Measurements from ENCODE around the gene PEPD. TPM values are rescaled to one million over a fixed set of nuclear protein-coding genes. Genes with fewer than 3 reads are reported as not detected.

The PEPD gene
- total and polyA plus RNA-seq, 4 donors = 48.2 to 186 (median 55.5) TPM

GRCh38 chr19:33388231-33388724 lies 133.3 kb downstream of the PEPD start:
- no peak overlapping the region for H3K4me3 ChIP-seq (ENCODE audit: low read length in 2 of 2)
- no peaks in the 10 kb centered on the region for H3K4me1 ChIP-seq (ENCODE audit: control insufficient read depth in 1 of 2, insufficient read depth in 2 of 2, low read length in 2 of 2)

GRCh38 chr19:33387351-33388230 lies 134.0 kb downstream of the PEPD start:
- Histone ChIP-seq H3K27me3 (ENCODE audit: control insufficient read depth in 1 of 2, insufficient read depth in 2 of 2, low read length in 1 of 2) (no peaks in the 10 kb centered on the region), H3K36me3 (ENCODE audit: control insufficient read depth in 1 of 2, insufficient read depth in 2 of 2, low read length in 1 of 2) (no peaks in the 10 kb centered on the region), H3K27ac (ENCODE audit: low read depth in 1 of 2, low read length in 2 of 2) (no peak overlapping the region), H3K4me1 (ENCODE audit: control insufficient read depth in 1 of 2, insufficient read depth in 2 of 2, low read length in 2 of 2) (no peaks in the 10 kb centered on the region), H3K9me3 (ENCODE audit: control insufficient read depth, low read length) (no peaks in the 10 kb centered on the region), H3K4me3 (ENCODE audit: low read length in 2 of 2) (no peak overlapping the region)
- DNase-seq (peak in 1 of 2 donors; percentile 70), ATAC-seq (ENCODE audit: low FRiP score) (no peak)
- 95 to 96% methylated on average over 39 of the region's 39 CpGs for WGBS, 2 donors
- intact Hi-C loops (cut with DNase I) = no loop called here

More at GRCh38 chr19:33388231-33388724, 133.3 kb downstream of the PEPD start:
- DNase-seq (peak; percentile 65 to 76), ATAC-seq (ENCODE audit: low FRiP score) (peak; percentile 27)
- Histone ChIP-seq H3K36me3 (ENCODE audit: control insufficient read depth in 1 of 2, insufficient read depth in 2 of 2, low read length in 1 of 2) (no peaks in the 10 kb centered on the region), H3K9me3 (ENCODE audit: control insufficient read depth, low read length) (no peaks in the 10 kb centered on the region), H3K27ac (ENCODE audit: low read depth in 1 of 2, low read length in 2 of 2) (no peak overlapping the region), H3K27me3 (ENCODE audit: control insufficient read depth in 1 of 2, insufficient read depth in 2 of 2, low read length in 1 of 2) (no peaks in the 10 kb centered on the region)
- intact Hi-C loops (cut with DNase I) = no loop called here
- WGBS, 2 donors = 8 to 14% methylated on average over 13 of the region's 13 CpGs

- 88 to 89% methylated on average over 15 of the region's 15 CpGs for WGBS, 2 donors
- Histone ChIP-seq H3K27me3 (ENCODE audit: control insufficient read depth in 1 of 2, insufficient read depth in 2 of 2, low read length in 1 of 2) (no peaks in the 10 kb centered on the region), H3K9me3 (ENCODE audit: control insufficient read depth, low read length) (no peaks in the 10 kb centered on the region), H3K4me1 (ENCODE audit: control insufficient read depth in 1 of 2, insufficient read depth in 2 of 2, low read length in 2 of 2) (no peaks in the 10 kb centered on the region), H3K27ac (ENCODE audit: low read depth in 1 of 2, low read length in 2 of 2) (no peak overlapping the region), H3K36me3 (ENCODE audit: control insufficient read depth in 1 of 2, insufficient read depth in 2 of 2, low read length in 1 of 2) (no peaks in the 10 kb centered on the region), H3K4me3 (ENCODE audit: low read length in 2 of 2) (no peak overlapping the region)
- peak in 1 of 2 donors; percentile 57 for DNase-seq
- intact Hi-C loops (cut with DNase I) = no loop called here
- ATAC-seq (ENCODE audit: low FRiP score) = no peak
Measured at GRCh38 chr19:33386361-33386858, 135.2 kb downstream of the PEPD start.

- H3K27me3 ChIP-seq (ENCODE audit: control insufficient read depth in 1 of 2, insufficient read depth in 2 of 2, low read length in 1 of 2) = no peaks in the 10 kb centered on the region
Measured at GRCh38 chr19:33385956-33386355, 135.6 kb downstream of the PEPD start.

GRCh38 chr19:33384983-33385382 lies 136.6 kb downstream of the PEPD start:
- 97 to 98% methylated on average over 8 of the region's 8 CpGs for WGBS, 2 donors
- Histone ChIP-seq H3K36me3 (ENCODE audit: control insufficient read depth in 1 of 2, insufficient read depth in 2 of 2, low read length in 1 of 2) (peaks cover 0 to 2% of the 10 kb centered on the region in 2 donors), H3K4me1 (ENCODE audit: control insufficient read depth in 1 of 2, insufficient read depth in 2 of 2, low read length in 2 of 2) (no peaks in the 10 kb centered on the region), H3K9me3 (ENCODE audit: control insufficient read depth, low read length) (no peaks in the 10 kb centered on the region), H3K4me3 (ENCODE audit: low read length in 2 of 2) (no peak overlapping the region), H3K27ac (ENCODE audit: low read depth in 1 of 2, low read length in 2 of 2) (no peak overlapping the region), H3K27me3 (ENCODE audit: control insufficient read depth in 1 of 2, insufficient read depth in 2 of 2, low read length in 1 of 2) (no peaks in the 10 kb centered on the region)
- intact Hi-C loops (cut with DNase I) = no loop called here
- DNase-seq (no peak), ATAC-seq (ENCODE audit: low FRiP score) (no peak)

More at GRCh38 chr19:33385956-33386355, 135.6 kb downstream of the PEPD start:
- no peak overlapping the region for H3K27ac ChIP-seq (ENCODE audit: low read depth in 1 of 2, low read length in 2 of 2)
- no peaks in the 10 kb centered on the region for H3K4me1 ChIP-seq (ENCODE audit: control insufficient read depth in 1 of 2, insufficient read depth in 2 of 2, low read length in 2 of 2)
- no peak for ATAC-seq (ENCODE audit: low FRiP score)
- WGBS, 2 donors = 64 to 65% methylated on average over 6 of the region's 6 CpGs
- intact Hi-C loops (cut with DNase I) = no loop called here
- H3K36me3 ChIP-seq (ENCODE audit: control insufficient read depth in 1 of 2, insufficient read depth in 2 of 2, low read length in 1 of 2) = peaks cover 0 to 2% of the 10 kb centered on the region in 2 donors
- DNase-seq = peak in 1 of 2 donors; percentile 69
- H3K9me3 ChIP-seq (ENCODE audit: control insufficient read depth, low read length) = no peaks in the 10 kb centered on the region
- H3K4me3 ChIP-seq (ENCODE audit: low read length in 2 of 2) = no peak overlapping the region

GRCh38 chr19:33383720-33384292 lies 137.8 kb downstream of the PEPD start:
- no peak for ATAC-seq (ENCODE audit: low FRiP score)
- Histone ChIP-seq H3K4me1 (ENCODE audit: control insufficient read depth in 1 of 2, insufficient read depth in 2 of 2, low read length in 2 of 2) (no peaks in the 10 kb centered on the region), H3K4me3 (ENCODE audit: low read length in 2 of 2) (no peak overlapping the region), H3K36me3 (ENCODE audit: control insufficient read depth in 1 of 2, insufficient read depth in 2 of 2, low read length in 1 of 2) (peaks cover 0 to 5% of the 10 kb centered on the region in 2 donors), H3K27ac (ENCODE audit: low read depth in 1 of 2, low read length in 2 of 2) (no peak overlapping the region), H3K9me3 (ENCODE audit: control insufficient read depth, low read length) (no peaks in the 10 kb centered on the region), H3K27me3 (ENCODE audit: control insufficient read depth in 1 of 2, insufficient read depth in 2 of 2, low read length in 1 of 2) (no peaks in the 10 kb centered on the region)
- intact Hi-C loops (cut with DNase I) = no loop called here
- DNase-seq = peak in 1 of 2 donors; percentile 24
- 91 to 97% methylated on average over 13 of the region's 13 CpGs for WGBS, 2 donors

GRCh38 chr19:33382982-33383381 lies 138.6 kb downstream of the PEPD start:
- no peak for ATAC-seq (ENCODE audit: low FRiP score)
- 83 to 89% methylated on average over 4 of the region's 4 CpGs for WGBS, 2 donors
- intact Hi-C loops (cut with DNase I) = no loop called here
- H3K4me3 ChIP-seq (ENCODE audit: low read length in 2 of 2) = no peak overlapping the region
- H3K4me1 ChIP-seq (ENCODE audit: control insufficient read depth in 1 of 2, insufficient read depth in 2 of 2, low read length in 2 of 2) = no peaks in the 10 kb centered on the region
- peaks cover 0 to 5% of the 10 kb centered on the region in 2 donors for H3K36me3 ChIP-seq (ENCODE audit: control insufficient read depth in 1 of 2, insufficient read depth in 2 of 2, low read length in 1 of 2)
- no peak overlapping the region for H3K27ac ChIP-seq (ENCODE audit: low read depth in 1 of 2, low read length in 2 of 2)
- no peak for DNase-seq
- no peaks in the 10 kb centered on the region for H3K27me3 ChIP-seq (ENCODE audit: control insufficient read depth in 1 of 2, insufficient read depth in 2 of 2, low read length in 1 of 2)
- H3K9me3 ChIP-seq (ENCODE audit: control insufficient read depth, low read length) = no peaks in the 10 kb centered on the region

GRCh38 chr19:33382006-33382405 lies 139.6 kb downstream of the PEPD start:
- Histone ChIP-seq H3K27ac (ENCODE audit: low read depth in 1 of 2, low read length in 2 of 2) (no peak overlapping the region), H3K4me3 (ENCODE audit: low read length in 2 of 2) (no peak overlapping the region), H3K4me1 (ENCODE audit: control insufficient read depth in 1 of 2, insufficient read depth in 2 of 2, low read length in 2 of 2) (no peaks in the 10 kb centered on the region), H3K9me3 (ENCODE audit: control insufficient read depth, low read length) (no peaks in the 10 kb centered on the region), H3K36me3 (ENCODE audit: control insufficient read depth in 1 of 2, insufficient read depth in 2 of 2, low read length in 1 of 2) (peaks cover 0 to 5% of the 10 kb centered on the region in 2 donors), H3K27me3 (ENCODE audit: control insufficient read depth in 1 of 2, insufficient read depth in 2 of 2, low read length in 1 of 2) (no peaks in the 10 kb centered on the region)
- intact Hi-C loops (cut with DNase I) = no loop called here
- ATAC-seq (ENCODE audit: low FRiP score) (no peak), DNase-seq (no peak)
- WGBS, 2 donors = 95 to 96% methylated on average over 4 of the region's 4 CpGs

Data from aorta (tissue), 5 donors.